HUES6 (cell line): ENCODE measurements around the gene WDFY3.
"Not testable (repeated sequence)": the region's sequence is repeated elsewhere in the genome, so short reads cannot be mapped to it uniquely, and the experiment has no call there.

Experiments
- H3K27ac ChIP-seq: 2 replicates; pipeline ENCODE4 v1.7.0; 2013; ENCODE audit warnings: low read depth, mild to moderate bottlenecking, low read length, inconsistent platforms
- H3K27me3 ChIP-seq: 2 replicates; pipeline ENCODE4 v1.6.1; 2013; ENCODE audit warnings: low read length; ENCODE audit not compliant: control insufficient read depth, insufficient read depth
- H3K36me3 ChIP-seq: 2 replicates; pipeline ENCODE4 v1.6.1; 2013; ENCODE audit warnings: low read length; ENCODE audit not compliant: control insufficient read depth, insufficient read depth
- H3K4me1 ChIP-seq: 2 replicates; pipeline ENCODE4 v1.6.1; 2013; ENCODE audit warnings: low read length; ENCODE audit not compliant: control insufficient read depth, insufficient read depth
- H3K4me3 ChIP-seq: 2 replicates; pipeline ENCODE4 v1.5.1; 2013; ENCODE audit warnings: low read depth, low read length
- H3K9ac ChIP-seq: one replicate; pipeline ENCODE4 v1.6.1; 2013; ENCODE audit warnings: mild to moderate bottlenecking, low read length
- H3K9me3 ChIP-seq: 2 replicates; pipeline ENCODE4 v1.6.1; 2013; ENCODE audit warnings: low read depth, low read length; ENCODE audit not compliant: control insufficient read depth, insufficient read depth

WDFY3 gene

DNA sequence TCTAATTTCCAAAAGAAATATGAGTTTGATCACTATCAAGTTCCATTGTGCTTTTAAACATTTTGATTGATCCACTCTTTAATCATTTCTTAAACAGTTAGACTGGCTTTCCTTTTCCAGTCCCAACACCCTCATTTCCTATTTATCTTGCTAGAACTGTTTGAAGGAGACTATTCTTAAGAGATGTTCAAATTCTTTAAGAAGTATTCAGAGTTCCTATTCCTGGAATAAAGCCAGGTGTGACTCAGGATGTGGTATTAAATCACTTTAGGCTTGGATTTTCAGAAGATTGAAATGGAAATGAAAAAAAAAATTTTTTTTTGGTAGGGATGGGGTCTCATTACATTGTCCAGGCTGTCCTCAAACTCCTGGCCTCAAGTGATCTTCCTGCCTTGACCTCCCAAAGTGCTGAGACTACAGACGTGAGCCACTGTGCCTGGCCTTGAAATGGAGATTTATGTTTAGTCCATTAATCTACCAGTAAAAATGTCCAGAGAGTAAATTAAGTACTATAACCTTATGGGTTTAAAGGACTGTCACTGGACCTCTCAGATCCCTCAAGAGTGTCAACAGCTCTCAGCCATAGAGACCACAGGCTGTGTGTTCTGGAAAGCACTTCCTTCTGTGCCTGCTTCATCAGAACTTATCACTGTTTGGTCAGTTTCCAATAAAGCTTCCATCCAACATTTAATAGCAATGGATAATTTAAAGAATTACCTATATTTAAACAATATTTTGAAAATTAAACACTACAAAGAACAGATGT, 292.8 kb downstream of the WDFY3 start:
- Histone ChIP-seq H3K9me3 (no peaks in the 10 kb centered on the region), H3K36me3 (peaks cover 69% of the 10 kb centered on the region), H3K27ac (no peak overlapping the region), H3K4me1 (no peaks in the 10 kb centered on the region), H3K27me3 (no peaks in the 10 kb centered on the region), H3K4me3 (no peak overlapping the region), H3K9ac (no peak overlapping the region)

DNA sequence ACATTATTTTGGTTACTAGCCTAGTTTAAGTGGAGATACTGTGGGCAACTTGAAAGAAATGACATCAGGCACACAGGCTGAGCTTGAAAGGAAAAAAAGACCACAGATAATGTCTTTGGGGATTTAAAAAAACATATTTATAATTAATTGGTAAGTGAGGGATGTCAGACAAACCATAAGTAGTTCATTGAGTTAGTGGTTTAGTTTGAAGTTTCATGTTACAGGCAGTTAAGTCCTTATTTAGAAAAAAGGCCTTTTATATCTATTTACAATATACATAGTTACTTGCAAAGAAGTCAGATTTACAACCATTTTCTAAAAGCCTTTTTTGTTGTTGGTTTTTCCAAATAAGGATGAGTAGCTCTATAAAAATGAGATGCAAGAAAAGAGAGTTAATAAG, 294.3 kb downstream of the WDFY3 start:
- Histone ChIP-seq H3K36me3 (peaks cover 62% of the 10 kb centered on the region), H3K27me3 (no peaks in the 10 kb centered on the region), H3K4me3 (no peak overlapping the region), H3K27ac (no peak overlapping the region), H3K9ac (no peak overlapping the region), H3K4me1 (no peaks in the 10 kb centered on the region), H3K9me3 (no peaks in the 10 kb centered on the region)

DNA sequence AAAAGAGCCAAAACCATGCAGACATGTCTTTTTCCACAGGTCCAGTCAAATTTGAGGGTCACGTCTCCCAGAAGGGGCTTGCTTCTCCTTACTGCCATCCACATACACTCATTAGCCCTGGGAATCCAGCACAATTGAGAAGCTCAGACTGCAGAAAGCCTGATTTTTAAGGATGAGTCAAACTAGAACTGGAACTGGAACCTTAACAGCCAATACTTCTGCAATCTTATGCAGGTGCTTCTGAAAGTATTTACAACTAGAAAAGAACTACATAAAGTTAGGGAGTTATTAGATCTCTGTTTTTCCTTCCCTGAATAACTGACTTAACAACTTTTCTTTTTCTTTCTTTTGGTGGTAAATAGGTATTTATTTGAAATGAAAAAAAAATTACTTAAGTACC, 297.3 kb downstream of the WDFY3 start:
- H3K4me3 ChIP-seq: no peak overlapping the region
- peaks cover 4% of the 10 kb centered on the region; the same call in 1 of the 2 replicates for H3K9me3 ChIP-seq
- H3K27ac ChIP-seq: no peak overlapping the region
- no peak overlapping the region for H3K9ac ChIP-seq
- peaks cover 49% of the 10 kb centered on the region for H3K36me3 ChIP-seq
- H3K4me1 ChIP-seq: no peaks in the 10 kb centered on the region
- no peaks in the 10 kb centered on the region for H3K27me3 ChIP-seq

DNA sequence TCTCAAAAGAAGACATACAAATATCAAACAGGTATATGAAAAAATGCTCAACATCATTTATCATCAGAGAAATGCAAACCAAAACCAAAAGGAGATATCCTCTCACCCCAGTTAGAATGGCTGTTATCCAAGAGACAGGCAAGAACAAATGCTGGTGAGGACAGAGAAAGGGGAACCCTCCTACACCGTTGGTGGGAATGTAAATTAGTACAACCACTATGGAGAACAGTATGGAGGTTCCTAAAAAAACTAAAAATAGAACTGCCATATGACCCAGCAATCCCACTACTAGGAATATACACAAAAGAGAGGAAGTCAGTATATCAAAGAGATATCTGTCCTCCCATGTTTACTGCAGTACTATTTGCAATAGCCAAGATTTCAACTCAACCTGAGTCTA, 300.1 kb downstream of the WDFY3 start:
- no peak overlapping the region for H3K4me3 ChIP-seq
- no peaks in the 10 kb centered on the region for H3K4me1 ChIP-seq
- H3K9me3 ChIP-seq: peaks cover 4% of the 10 kb centered on the region; the same call in 1 of the 2 replicates
- no peak overlapping the region for H3K27ac ChIP-seq
- peaks cover 26% of the 10 kb centered on the region for H3K36me3 ChIP-seq
- no peak overlapping the region for H3K9ac ChIP-seq
- H3K27me3 ChIP-seq: no peaks in the 10 kb centered on the region

GRCh38 chr4:84664767-84665166, 301.7 kb downstream of the WDFY3 start:
- H3K9ac ChIP-seq, H3K9me3 ChIP-seq, H3K27ac ChIP-seq, H3K27me3 ChIP-seq, H3K4me3 ChIP-seq, H3K4me1 ChIP-seq: not testable (repeated sequence)
- H3K36me3 ChIP-seq: peaks cover 15% of the 10 kb centered on the region

GRCh38 chr4:84661191-84661939, 305.1 kb downstream of the WDFY3 start:
- H3K27me3 ChIP-seq: no peaks in the 10 kb centered on the region
- no peaks in the 10 kb centered on the region for H3K4me1 ChIP-seq
- no peak overlapping the region for H3K9ac ChIP-seq
- H3K9me3 ChIP-seq: peaks cover 30% of the 10 kb centered on the region
- no peak overlapping the region for H3K27ac ChIP-seq
- H3K4me3 ChIP-seq: no peak overlapping the region
- H3K36me3 ChIP-seq: peaks cover 6% of the 10 kb centered on the region; the same call in 1 of the 2 replicates

DNA sequence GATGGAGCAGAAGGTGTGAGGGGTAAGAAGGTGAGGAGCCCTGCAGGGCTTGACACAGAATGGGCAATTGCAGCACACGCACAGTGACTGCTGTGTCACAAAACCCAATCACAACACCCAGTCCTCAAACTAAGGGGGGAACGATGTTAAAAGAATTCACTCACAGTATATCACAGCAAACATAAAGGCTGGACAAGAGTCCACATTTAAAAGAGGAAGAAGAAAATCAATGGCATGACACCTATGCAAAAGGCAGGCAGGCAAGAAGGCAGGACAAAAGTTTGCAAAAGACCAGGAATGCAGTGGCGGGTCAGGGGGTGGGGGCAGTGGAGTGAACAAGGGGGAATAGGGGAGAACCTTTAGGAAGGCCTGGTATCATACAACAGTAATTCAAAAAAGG, 305.9 kb downstream of the WDFY3 start:
- no peaks in the 10 kb centered on the region for H3K27me3 ChIP-seq
- no peaks in the 10 kb centered on the region for H3K4me1 ChIP-seq
- no peak overlapping the region for H3K4me3 ChIP-seq
- no peak overlapping the region for H3K27ac ChIP-seq
- H3K9me3 ChIP-seq: peaks cover 34% of the 10 kb centered on the region
- H3K36me3 ChIP-seq: 0 out of 2 replicates have a peak, but pooled peaks cover 6% of the 10 kb centered on the region
- no peak overlapping the region for H3K9ac ChIP-seq

DNA sequence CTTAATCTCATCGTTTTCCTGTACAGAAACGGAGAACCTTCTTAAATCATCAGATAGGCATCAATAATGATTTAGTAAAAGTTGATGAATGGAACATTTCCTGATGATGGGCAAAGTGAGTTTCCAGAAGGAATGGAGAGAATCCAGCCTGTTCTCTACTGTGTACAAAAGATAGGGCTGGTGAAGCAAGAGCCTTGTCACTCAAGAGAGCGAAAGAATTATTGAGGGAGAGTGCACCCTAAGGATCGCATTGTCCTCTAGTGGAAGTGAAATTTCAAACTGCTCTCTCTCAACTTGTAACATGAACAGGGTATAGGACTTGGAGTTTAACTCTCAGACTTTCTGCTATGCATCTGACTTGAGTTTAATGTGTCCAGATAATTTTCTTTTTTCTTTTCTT, 314.0 kb downstream of the WDFY3 start:
- H3K9me3 ChIP-seq: peaks cover 12% of the 10 kb centered on the region
- peaks cover 7% of the 10 kb centered on the region; the same call in 1 of the 2 replicates for H3K4me1 ChIP-seq
- H3K9ac ChIP-seq: no peak overlapping the region
- peaks cover 16% of the 10 kb centered on the region for H3K36me3 ChIP-seq
- no peaks in the 10 kb centered on the region for H3K27me3 ChIP-seq
- H3K27ac ChIP-seq: no peak overlapping the region
- H3K4me3 ChIP-seq: no peak overlapping the region

DNA sequence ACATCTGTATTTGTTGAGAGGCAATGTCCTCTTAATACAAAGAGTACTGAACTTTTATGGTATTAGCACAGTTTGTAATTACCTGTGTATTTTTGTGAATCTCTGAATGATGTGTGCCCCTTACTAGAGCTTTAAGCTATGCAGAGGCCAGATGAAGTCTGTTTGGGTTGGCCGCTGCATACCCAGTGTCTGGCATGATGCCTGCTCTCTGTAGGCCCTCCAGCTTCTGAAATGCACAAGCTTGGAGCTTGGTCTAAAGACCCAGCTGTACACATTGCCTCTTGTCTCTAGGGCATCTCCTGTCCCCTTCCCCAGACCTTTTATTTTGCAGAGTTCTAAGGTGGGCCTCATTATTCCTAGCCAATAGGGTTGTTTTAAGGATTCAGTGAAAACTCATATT, 315.0 kb downstream of the WDFY3 start:
- Histone ChIP-seq H3K27me3 (no peaks in the 10 kb centered on the region), H3K9me3 (peaks cover 5% of the 10 kb centered on the region), H3K36me3 (peaks cover 16% of the 10 kb centered on the region), H3K4me3 (no peak overlapping the region), H3K4me1 (peaks cover 16% of the 10 kb centered on the region; the same call in 1 of the 2 replicates), H3K9ac (no peak overlapping the region), H3K27ac (no peak overlapping the region)

DNA sequence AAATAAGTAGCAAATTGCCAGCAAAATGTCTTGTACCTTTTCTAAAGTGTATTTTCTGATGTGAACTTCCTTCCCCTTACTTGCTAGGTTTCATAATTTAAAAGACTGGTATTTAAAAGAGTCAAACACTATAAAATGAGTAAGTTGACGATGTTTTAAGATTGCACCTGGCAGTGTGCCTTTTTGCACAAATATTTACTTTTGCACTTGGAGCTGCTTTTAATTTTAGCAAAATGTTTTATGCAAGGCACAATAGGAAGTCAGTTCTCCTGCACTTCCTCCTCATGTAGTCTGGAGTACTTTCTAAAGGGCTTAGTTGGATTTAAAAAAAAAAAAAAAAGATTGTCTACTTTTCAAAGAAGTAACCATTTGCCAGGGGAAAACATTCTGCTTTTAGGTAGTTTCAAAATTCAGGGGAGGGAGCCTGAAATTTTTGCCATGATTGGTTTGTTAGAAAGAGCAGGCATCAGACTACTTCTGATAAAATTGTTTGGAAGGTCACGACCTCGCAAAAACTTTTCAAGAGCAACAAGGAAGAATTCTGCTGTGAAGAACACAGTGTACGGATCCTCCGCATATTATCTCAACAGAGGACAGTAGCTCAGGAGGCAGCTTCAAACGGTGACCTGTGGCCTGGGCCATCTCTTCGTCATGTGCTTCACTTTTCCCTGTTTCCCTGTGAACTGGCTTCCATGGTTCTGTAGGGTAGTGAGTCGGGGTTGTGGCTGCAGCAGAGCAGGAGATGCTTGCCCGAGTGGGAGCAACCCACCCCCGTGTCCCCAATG, 317.4 kb downstream of the WDFY3 start:
- no peak overlapping the region for H3K9ac ChIP-seq
- H3K4me1 ChIP-seq: peaks cover 16% of the 10 kb centered on the region; the same call in 1 of the 2 replicates
- H3K36me3 ChIP-seq: peaks cover 12% of the 10 kb centered on the region
- no peak overlapping the region for H3K4me3 ChIP-seq
- no peak overlapping the region for H3K27ac ChIP-seq
- H3K9me3 ChIP-seq: no peaks in the 10 kb centered on the region
- no peaks in the 10 kb centered on the region for H3K27me3 ChIP-seq
